Limb (tissue), 2 donors: Measurements from ENCODE around the gene FBXL13.
"Not testable (repeated sequence)": the region's sequence is repeated elsewhere in the genome, so short reads cannot be mapped to it uniquely, and the experiment has no call there.

ENCODE experiments used
- DNase-seq, 2 donors: peaks; one replicate each; pipeline ENCODE4 v3.0.0-alpha.2; 2016; ENCODE audit errors: extremely low spot score in 2 of 2

FBXL13 gene

DNA sequence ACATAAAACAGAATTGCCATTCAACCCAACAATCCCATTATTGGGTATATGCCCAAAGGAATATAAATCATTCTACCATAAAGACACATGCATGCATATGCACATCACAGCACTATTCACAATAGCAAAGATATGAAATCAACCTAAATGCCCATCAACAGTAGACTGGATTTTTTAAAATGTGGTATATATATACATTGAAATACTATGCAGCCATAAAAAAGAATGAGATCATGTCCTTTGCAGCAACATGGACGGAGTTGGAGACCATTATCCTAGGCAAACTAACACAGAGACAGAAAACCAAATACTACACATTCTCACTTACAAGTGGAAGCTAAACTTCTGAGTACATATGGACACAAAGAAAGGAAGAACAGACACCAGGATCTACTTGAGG, 51.0 kb downstream of the FBXL13 start:
- DNase-seq = not testable (repeated sequence)

DNA sequence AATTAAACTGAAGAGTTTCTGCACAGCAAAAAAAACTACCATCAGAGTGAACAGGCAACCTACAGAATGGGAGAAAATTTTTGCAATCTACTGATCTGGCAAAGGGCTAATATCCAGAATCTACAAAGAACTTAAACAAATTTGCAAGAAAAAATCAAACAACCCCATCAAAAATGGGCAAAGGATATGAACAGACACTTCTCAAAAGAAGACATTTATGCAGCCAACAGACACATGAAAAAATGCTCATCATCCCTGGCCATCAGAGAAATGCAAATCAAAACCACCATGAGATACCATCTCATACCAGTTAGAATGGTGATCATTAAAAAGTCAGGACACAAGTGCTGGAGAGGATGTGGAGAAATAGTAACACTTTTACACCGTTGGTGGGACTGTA, 53.1 kb downstream of the FBXL13 start:
- not testable (repeated sequence) for DNase-seq

DNA sequence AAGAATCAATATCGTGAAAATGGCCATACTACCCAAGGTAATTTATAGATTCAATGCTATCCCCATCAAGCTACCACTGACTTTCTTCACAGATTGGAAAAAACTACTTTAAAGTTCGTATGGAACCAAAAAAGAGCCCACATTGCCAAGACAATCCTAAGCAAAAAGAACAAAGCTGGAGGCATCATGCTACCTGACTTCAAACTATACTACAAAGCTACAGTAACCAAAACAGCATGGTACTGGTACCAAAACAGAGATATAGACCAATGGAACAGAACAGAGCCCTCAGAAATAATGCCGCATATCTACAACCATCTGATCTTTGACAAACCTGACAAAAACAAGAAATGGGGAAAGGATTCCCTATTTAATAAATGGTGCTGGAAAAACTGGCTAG, 53.7 kb downstream of the FBXL13 start:
- DNase-seq = not testable (repeated sequence)

DNA sequence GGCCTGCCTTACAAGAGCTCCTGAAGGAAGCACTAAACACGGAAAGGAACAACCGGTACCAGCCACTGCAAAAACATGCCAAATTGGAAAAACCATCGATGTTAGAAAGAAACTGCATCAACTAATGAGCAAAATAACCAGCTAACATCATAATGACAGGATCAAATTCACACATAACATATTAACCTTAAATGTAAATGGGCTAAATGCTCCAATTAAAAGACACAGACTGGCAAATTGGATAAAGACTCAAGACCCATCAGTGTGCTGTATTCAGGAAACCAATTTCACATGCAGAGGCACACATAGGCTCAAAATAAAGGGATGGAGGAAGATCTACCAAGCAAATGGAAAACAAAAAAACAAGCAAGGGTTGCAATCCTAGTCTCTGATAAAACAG, 56.3 kb downstream of the FBXL13 start:
- not testable (repeated sequence) for DNase-seq

DNA sequence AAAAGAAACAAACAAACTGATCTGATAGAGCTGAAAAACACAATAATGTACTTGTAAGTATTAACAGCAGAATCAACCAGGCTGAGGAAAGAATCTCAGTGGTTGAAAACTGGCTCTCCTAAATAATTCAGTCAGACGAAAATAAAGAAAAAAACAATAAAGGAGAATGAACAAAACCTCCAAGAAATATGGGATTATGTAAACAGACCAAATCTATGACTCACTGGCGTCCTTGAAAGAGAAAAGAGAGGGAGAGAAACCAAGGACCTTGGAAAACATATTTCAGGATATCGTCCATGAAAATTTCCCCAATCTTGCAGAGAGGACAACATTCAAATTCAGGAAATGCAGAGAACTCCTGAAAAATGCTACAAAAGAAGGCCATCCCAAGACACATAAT, 62.9 kb downstream of the FBXL13 start:
- no peak for DNase-seq

DNA sequence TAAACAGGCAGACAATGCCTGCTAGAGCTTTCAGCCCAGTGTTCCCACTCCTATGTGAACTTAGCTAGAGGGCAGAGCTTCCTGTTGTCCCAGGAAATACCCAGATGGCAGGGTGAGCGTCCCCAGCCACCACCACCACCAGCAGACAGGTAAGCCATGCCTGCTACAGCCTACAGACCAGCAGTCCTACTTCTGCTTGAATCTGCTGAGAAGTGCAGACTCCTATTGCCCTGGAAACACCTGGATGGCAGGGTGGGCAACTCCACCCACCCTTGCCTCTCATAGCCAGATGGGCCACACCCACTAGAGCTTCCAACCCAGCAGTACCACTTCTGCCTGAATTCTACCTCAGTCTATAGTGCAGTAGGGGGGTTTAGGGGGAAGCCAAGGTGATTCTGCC, 64.4 kb downstream of the FBXL13 start:
- no peak for DNase-seq

DNA sequence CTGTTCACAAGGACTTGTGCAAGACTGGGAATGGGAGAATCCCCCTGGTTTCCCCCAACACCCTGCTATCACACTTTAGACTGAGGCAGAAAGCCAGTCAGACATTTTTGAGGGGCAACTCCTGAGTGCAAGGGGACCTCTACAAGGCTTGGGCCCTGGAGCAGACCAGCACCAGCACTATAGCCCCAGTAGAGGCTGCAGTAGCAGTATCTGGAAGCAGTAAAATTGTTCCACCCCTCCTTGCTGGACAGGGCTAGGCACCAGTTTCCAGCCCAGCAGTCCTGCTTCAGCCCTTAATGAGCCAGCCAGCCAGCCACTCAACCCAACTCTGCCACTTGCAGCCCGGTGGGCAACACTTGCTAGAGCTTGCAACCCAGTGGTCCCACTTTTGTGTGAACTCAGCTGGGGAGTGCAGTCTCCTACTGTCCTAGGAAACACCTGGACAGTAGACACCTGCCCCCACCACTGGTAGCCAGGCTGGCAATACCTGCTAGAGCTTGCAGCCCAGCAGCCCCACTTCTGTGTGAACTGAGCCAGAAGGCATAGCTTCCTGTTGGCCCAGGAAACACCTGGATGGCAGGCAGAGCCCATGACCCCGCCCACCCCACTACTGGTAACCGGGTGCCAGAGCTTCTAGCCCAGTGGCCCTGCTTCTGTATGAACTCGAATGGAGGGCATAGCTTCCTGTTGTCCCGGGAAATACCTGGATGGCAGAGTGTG, 65.0 kb downstream of the FBXL13 start:
- no peak for DNase-seq

DNA sequence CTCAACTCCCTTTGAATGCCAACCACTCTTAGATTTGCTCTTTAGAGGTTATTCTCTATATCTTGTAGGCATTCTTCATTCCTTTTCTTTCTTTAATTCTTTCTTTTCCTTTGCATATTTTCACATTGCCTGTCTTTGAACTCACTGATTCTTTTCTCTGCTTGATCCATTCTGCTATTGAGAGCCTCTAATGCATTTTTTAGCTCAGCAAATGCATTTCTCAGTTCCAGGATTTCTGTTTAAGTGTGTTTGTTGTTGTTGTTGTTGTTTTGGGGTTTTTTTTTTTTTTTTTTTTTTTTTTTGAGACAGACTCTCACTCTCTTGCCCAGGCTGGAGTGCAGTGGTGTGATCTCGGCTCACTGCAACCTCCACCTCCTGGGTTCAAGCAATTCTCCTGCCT, 71.6 kb downstream of the FBXL13 start:
- no peak for DNase-seq

DNA sequence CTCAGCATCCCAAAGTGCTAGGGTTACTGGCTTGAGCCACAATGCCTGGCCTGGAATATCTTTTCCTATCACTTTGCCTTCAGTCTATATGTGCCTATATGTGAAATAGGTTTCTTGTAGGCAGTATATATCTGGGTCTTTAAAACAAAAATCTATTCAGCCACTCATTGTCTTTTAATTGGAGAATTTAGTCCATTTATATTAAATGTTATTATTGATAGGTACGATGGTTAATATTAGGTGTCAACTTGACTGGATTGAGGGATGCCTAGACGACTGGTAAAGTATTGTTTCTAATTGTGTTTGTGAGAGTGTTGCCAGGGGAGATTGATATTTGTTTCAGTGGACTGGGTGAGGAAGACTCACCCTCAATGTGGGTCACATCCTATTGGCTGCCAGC, 73.4 kb downstream of the FBXL13 start:
- DNase-seq = no peak

DNA sequence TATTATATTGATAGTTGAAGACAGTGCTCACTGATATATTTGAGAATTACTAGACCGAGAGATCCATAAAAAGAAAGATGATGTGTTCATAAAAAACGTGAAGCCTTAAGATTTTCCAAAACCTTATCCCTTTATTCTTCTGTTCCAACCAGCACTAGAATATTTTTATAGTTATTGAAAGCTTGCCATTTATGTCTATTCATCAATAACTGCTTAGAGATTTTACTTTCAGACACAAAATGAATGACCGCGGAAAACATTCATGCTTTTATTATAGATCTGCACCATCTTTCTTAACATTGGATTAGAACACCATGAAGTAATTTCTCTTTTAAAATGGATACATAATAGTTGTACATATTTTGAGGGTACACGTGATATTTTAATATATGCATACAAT, 77.6 kb downstream of the FBXL13 start:
- DNase-seq = no peak

DNA sequence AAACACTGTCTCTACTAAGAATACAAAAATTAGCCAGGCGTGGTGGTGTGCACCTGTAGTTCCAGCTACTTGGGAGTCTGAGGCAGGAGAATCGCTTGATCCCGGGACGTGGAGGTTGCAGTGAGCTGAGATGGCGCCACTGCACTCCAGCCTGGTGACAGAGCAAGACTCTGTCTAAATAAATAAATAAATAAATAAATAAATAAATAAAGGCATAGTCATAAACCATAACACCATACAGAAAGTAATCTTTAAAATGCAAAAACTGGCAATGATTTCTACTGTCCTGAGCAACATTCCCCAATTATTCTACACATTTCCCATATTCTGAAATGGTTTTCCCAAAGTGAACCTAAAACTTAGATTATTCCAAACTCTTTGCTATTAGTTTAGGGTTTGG, 79.0 kb downstream of the FBXL13 start:
- not testable (repeated sequence) for DNase-seq

DNA sequence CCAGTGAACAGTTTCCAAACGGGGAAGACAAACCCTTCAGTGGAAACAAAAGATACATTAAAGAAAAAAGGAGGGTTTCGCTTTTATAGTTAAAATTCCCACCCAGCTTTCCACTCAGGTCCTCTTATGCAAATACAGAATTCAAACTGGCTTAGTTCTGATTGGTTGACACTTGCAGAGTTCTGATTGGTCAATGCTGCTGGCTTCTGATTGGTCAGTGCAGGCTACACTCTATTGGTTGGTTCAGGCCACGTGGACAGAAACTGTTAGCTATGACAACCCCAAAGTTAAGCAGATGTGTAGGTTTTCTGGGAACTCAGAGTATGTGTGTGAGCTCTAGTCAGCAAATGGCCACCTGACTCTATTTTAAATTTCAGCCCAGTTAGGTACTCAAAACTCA, 80.0 kb downstream of the FBXL13 start:
- no peak for DNase-seq

DNA sequence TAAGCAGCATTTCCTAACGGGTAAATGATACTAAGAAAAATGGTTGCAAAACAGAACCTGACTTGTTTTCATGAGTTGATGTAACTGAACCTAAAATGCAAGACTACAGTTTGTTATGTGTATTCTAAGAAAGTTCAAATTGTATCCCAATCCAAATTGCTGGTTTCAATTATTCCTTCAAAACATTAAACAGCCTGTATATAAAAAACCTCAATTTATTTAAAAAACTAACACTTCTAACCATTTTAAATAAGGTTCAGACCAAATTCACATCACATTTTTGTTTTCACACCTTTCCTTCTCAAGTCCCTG, 80.9 kb downstream of the FBXL13 start:
- no peak for DNase-seq

DNA sequence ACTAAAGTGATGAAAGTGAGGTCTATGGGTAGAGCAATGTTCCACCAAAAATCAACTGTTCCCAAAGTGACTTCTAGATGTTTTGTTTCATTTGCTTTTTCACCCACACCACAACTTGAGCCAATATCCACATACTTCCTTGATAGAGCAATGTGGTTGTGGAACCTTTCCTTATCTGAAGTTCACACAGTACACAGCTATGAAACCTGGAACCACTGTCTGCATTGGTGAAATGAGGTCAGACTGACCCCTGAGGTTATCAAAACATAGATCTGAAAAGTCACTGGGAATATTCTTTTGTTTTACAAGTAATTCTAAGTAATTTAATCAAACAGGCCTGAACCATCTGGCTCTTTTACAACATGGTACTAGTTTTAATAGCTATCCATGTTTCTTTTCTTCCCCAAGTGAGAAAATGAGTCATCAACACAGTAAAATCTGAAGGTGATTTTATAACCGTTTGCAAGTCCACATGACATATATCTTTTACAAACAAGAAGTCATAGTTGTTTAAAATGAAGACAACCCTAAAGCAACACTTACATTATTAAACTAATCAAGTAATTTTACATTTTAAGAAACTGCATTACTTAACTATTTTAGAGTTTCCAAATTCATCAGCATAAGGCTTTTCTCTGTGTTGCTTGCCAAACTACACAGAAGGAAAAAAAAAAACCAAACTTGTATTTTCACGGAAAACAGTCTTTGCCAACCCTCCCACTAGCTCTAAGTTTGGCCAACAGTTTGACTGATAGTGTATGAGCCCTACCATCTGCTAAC, 81.5 kb downstream of the FBXL13 start:
- peak in 1 of 2 donors; percentile 50 for DNase-seq

DNA sequence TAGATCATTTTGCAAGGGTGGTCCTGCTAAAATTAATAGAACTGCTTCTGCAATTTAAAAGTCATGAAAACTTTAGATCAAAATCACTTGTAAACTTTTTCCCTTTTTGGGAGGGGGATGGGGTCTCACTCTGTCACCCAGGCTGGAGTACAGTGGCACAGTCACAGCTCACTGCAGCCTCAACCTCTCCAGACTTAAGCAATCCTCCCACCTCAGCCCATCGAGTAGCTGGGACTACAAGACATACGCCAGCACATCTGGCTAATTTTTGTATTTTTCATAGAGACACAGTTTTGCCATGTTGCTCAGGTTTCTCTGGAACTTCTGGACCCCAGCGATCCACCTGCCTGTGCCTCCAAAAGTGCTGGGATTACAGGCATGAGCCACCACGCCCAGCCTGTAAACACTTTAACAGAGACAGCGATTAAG, 82.1 kb downstream of the FBXL13 start:
- DNase-seq = no peak

DNA sequence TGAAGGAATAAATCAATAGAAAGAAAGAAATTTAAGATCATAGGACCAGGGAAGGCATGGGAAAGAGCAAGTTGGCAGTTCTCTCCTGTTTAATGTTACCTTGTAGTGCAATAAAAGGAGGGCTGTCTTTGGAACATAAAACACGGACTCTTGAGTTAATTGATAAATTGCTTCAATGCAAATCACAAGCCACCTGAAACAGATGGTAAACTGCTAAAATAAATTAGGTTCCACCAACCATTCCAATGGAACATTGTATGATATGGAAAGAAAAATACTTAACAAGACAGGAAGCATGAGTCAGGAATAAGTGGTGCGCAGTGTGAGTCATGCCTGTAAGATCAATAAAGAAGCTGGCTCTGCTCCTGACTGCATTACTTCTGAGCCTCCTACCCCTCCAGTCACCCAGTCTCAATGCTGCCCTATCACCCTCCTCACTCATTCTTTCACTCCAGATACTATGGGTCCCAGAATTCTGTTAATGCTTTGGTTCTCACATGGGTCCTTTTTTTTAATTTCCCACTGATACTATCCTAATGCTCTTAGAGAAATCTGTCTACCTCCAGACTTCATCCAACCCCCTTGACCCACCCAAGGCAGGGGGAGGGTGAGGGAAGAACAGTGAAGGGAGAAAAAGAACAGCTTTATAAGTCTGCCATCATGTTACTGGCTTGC, 82.9 kb downstream of the FBXL13 start:
- peak in 1 of 2 donors; percentile 51 for DNase-seq

DNA sequence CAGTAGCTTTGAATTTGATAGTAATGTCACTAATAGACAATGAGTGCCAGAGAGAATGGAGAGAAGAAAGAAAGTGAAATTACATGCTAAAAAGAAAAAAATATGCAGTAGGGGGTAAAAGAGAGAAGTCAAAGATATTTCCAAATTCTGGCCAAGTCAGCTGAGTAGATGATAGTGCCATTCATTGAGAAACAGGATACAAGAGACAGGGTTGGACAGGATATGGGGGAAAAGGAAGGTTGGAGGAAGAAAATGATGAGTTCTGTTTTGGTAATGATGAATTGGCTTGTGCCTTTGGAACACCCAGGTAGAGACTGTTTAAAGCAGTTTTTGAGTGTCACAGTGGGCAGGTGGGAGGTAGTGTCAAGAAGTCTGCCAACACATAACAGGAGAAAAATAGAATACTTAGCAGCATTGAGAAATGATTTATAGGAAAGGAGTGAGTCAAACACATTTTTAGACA, 83.5 kb downstream of the FBXL13 start:
- DNase-seq = no peak

DNA sequence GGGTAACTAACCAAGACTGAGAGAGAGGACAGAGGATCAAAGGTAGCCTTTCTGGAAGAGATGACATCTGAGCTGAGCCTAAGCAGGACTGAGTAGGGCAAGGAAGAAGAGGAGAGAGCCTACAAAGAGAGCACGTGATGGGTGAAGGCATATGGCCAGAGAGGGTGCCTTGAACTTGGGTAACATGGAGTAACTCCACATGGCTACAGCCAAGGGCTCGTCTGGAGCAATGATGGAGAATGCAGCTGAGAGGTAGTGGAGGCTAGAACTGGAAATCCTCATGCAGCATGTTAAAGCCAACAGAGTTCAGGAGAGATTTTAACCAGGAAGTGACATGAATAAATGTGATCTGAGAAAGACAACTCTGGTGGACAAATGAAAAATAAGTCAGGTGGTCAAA, 84.0 kb downstream of the FBXL13 start:
- DNase-seq = no peak

DNA sequence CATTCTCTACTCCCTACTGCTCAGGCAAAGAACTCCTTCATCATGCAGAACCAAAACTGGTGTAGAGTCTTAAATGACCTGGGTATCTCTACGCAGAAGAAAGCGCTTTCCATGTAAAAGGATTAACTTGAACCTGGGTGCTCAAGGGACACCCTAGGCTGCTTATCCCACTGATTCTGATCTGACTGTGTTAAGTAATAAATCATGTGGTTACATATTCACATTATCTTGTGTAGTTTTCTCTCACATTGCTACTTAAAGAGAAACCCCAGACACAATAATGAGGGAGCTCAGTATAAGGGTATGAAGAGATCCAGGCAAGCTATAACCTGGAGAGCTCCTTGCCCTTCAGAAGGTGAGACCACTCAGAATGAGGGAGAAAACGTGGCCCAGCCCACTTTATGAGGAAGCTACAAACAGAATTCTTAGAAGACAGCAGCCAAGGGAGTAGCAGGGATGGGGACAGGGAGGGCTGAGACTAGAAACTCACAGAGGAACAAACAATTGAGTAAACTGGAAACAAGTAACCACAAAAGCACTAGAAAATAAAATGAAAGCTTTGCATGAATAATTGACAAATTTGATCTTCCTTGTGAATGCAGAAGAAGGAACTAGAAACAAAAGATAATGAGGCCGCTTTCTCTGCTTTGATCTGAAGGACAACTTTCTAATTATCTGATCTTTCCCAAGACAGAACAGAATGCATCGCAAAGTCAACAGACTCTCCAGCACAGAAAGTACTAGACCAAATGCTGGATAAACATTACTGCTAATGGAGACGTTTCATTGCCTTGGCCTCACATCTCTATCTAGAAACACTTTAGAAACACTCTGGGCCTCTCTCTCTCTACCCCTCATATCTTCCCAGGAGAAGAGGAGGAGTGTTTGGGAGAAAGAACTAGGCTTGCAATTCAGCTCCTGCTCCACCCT, 85.7 kb downstream of the FBXL13 start:
- no peak for DNase-seq

DNA sequence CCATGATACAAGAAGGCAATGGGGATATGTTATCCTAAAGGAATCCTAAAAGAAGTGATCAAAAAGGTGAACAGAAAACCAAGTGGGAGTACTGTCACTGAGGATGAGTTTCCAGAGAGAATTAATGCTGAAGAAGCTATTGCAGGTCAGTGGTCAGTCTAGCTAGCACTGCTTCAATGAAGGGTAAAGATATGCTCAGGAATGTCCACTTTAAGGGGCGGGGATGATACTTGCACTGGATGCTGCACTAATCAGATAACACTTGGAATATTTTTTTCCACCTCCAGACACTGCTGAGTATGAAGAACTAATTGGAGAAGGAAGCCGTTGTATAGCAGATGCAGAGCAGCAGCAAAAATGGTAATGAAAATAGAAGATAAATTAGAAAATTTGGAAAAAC, 86.5 kb downstream of the FBXL13 start:
- no peak for DNase-seq

DNA sequence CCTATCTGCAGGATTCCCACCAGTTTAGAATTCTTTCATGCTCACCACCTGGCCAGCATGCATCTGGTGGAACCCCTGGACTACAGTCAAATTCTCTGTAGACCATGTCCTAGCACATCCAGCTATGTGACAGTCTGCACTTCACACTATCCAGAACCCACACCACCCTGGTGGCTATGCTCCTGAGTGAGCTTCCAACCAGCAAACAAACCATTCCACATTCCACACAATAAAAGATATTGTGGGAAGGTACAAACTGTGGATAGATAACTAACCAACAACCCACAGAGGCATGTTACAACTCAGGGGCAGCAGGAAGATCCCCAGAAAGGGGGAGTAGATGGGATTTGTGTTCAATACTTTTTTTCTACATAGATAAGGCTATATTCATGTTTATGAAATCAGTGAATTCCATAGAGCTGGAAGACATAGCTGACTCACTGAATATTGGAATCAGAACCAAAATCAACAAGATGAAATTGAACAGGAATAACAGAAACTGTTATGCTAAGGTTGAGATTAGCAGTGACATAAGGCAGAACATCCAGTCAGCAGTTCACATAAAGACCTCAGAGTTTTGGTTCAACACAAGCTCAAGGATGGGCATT, 89.3 kb downstream of the FBXL13 start:
- DNase-seq = no peak
